HG02938 (cell line): Measurements from ENCODE around the gene CLNK.
"Not testable (repeated sequence)": the region's sequence is repeated elsewhere in the genome, so short reads cannot be mapped to it uniquely, and the experiment has no call there.

Experiments used
- ATAC-seq: cut with Tn5 transposase; IDR thresholded peaks from one replicate; pipeline ENCODE4 v1.9.1; 2021; ENCODE audit warnings: mild to moderate bottlenecking, moderate library complexity; ENCODE audit not compliant: unreplicated experiment

CLNK gene

DNA sequence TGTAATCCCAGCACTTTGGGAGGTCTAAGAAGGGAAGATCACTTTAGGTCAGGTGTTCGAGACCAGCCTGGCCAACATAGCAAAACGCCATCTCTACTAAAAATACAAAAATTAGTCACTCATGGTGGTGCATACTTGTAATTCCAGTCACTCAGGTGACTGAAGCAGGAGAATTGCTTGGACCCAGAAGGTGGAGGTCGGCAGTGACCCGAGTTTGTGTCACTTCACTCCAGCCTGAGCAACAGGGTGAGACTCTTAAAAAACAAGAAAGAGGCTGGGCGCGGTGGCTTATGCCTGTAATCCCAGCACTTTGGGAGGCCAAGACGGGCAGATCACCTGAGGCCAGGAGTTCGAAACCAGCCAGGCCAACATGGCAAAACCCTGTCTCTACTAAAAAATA, 69.6 kb downstream of the CLNK start:
- ATAC-seq, result not testable (repeated sequence)

DNA sequence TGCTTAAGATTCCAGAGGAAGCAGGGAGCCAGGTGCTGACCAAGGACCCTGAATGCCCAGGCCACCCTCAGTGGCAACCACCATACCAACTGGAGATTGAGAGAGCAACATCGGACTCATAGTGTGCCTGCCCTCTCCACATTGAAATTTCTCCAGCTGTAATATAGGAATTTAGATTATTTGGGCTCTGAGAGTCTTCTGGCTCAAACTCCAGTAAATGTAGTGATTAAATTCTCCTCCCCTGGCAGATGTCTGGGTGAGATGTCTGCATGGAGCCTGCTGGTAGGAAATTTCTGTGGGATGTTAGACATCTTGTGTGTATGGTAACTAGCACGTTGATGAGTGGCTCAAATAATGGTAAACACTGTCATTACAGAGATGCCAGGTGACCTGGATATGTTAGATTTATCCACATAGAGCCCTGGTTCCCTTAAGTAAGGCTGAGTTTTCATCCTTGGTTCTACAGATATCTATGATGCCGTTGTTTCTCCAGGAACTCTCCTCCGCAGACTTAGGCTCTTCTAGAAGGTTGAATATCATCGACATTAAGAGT, 70.6 kb downstream of the CLNK start:
- ATAC-seq, result no peak

DNA sequence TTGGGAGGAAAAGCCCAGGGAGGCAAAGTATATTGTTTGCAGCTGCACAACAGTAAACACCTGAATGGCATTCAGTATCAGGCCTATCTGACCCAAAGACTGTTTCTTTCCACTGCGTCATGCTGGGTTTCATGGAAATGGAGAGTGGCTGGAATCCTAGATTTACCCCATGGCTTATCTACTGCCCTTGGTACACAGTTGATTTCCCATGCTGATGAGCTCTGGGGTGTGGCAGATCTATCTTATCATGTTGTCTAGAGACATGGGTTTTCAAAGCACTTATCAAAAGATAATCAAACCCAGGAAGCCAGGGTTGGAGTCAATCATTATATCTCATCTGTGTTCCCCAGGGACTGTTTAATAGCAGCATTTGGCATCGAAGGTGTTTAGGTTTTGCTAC, 72.1 kb downstream of the CLNK start:
- no peak for ATAC-seq

DNA sequence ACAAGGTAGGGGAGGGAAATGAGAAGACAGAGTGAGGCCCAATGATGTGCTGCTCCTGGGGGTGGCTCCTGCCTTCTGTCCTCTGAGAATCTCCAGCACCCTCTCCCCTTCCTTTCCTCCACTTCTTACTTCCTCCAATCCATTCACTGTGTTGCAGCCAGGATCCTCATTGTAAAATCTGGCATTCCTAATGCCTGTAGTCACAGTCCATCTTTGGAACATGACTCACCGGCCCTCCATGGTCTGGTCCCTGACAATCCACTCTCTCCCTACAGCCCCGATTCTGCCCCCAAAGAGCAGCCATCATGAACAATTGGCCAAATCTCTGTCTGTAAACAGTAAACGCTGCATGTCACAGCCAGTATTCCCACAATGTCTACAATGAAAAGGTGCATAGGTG, 72.9 kb downstream of the CLNK start:
- ATAC-seq, result no peak

DNA sequence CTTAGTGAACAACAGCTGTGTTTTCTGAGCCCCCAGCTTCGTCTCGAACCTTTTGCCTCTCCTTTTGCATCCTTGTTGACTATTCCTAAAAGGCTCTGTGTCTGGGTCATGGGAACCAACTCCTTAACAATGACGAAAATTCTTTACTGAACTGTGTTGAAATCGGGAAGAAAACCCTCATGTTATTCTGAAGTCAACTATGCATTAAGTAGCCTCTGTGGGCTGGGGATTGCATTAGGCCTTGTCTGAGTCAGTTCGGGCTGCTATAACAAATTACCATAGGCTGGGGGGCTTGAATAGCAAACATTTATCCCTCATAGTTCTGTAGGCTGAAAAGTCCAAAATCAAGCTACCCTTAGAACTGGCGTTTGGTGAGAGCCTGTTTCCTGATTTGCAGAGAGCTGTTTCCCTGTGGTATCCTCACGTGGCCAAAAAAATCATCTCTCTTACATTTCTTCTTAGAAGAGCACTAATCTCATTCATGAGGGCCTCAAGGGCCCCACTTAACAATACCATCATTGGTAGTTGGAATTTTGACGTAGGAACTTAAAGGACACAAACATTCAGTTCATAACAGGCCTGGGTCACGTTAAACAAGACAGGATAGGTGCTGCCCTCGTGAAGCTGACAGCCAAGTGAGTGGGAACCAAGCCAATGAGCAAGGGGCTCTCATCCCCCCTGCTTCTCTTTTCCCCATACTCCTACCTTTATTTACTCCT, 75.9 kb downstream of the CLNK start:
- no peak for ATAC-seq

DNA sequence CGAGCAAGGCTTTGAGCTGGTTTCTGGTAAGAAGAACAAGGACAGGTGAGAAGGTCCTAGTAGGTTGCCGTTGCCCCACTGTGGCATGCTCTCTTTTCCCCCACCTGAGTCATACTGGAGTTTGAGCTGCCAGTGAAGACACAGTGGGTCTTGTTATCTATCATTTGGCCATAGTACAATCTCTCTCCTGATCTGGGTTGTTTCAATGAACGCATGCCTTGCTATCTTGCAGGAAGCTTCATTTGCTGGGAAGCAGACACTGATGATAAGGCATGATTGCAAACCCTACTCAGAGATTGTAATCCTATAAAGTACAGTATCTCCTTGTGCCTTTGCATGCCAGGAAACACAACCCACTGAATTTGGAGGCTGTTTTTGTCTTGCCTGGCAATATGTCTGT, 77.4 kb downstream of the CLNK start:
- ATAC-seq, result no peak

DNA sequence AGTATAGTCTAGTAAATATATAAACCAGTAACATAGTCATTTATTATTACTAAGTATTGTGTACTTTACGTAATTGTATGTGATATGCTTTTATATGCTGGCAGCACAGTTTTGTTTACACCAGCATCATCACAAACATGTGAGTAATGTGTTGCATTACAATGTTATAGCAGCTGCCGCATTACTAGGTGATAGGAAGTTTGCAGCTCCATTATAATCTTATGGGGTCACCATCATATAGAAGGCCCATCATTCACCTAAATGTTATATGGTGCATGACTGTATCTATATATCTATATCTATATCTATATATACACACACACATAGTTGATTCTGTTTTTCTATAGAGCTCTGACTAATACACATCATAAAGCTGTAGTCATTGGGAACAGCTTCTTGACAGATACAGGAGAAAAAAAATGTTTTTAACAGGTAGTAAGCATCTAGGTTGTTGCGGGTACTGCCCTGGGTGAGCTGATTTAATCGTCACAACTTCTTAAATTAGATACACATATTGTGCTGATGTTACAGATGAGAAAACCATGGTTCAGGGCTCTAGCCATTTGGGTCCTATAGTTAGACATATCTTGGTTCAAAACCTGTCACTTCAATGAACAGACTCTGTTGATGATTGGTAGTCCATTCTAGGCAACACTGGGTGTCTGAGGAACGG, 77.9 kb downstream of the CLNK start:
- ATAC-seq, result no peak

DNA sequence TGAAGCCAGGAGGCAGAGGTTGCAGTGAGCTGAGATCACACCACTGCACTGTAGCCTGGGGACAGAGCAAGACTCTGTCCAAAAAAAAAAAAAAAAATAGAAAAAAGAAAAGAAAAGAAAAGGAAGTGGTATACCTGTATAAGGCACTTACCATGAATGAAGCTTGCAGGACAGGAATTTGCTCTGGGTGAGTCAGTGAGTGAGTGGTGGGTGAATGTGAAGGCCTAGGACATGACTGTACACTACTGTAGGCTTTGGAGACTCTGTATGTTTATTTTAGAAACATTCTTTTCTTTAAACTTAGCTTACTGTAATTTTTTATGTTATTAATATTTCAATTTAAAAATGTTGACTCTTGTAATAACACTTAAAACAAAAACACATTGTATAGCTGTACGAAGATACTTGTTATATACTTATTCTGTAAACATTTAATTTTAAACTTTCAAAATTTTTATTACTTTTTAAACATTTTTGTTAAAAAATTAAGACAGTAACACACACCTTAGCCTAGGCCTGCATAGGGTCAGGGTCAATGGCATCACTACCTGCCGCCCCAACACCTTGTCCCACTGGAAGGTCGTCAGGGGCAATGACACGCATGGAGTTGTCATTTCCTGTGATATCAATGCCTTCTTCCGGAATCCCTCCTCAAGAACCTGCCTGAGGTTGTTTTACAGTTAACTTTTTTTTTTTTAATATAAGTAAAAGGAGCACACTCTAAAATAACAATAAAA, 78.7 kb downstream of the CLNK start:
- no peak for ATAC-seq

DNA sequence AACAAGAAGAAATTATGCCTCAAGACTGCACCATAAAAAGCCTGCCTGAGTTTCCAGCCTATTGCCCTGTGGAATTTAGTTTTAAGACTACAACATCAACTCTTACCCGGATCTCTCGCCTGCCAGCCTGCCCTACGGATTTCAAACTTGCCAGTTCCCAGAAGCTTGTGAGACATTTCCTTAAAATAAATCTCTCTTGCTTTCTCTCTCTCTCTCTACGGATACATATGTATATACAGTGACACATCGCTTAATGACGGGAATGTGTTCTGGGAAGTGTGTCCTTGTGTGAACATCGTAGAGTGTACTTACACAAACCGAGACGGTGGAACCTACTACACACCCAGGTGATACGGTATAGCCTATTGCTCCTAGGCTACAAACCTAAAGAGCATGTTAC, 79.5 kb downstream of the CLNK start:
- no peak for ATAC-seq

DNA sequence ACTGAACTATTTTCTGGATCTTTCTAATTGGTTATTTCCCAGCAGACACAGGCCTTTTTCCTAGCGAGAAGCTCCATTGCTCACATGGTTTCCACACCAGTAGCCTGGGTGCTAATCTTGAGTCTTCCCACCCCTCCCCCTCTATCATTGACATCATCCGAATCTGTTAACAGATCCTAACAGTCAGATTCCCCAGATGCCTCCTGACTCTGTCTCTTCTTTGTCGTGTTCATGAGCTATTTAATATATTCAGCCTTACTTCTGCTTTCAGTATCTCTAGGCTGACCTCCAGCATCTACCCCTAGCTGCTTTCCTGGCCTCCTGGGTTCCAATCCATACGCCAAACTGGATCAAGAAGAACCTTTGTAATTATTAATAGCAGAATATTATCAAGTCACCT, 85.0 kb downstream of the CLNK start:
- ATAC-seq, result no peak

DNA sequence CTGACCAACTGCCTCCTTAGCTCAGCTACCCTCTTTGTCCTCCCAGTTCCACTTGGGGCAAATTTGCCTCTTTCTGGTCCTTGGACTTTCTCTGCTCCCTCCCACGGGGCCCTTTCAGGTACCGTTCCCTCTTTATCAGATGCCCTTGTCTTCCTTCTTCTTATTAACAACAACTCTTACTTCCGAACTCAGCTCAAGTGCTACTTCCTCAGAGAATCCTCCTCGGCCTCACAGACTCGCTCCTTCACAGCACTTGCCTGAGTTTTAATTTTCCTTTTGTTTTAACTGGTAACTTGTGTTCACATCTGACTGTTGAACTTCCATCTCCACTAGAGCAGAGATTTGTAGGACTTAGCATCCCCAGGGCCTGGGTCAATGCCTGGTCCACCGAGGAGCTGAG, 85.7 kb downstream of the CLNK start:
- no peak for ATAC-seq

DNA sequence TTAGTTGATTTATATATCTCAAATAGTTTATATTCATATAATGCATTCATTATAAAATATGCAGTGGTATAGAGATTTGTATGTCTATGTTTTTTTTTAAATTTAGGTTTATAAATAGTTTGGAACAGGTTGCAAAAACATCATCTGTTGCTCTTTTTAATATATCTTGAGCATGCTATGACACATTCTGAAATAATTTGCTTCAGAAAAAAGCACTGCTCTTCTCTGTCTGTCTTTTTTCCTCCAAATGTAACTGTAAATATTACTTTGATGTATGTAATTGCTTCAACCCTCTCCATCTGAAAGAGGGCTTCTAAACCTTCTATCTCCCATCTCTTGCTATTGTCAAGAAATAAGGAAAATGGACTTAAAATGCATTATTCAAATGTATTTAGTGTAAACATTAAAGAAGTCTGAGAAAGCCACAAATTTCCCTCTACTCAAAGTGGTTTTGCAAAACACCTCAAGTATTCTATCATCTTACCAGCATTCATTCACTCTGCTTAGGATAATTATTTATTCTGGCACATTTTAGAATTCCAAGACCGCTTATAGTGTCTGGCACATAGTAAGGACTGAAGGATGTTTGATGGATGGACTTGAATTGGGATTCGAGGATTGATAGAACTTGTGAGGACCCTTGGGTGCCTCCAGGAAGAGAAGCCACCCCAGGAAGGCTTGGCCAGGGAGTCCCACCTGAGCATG, 87.8 kb downstream of the CLNK start:
- no peak for ATAC-seq

DNA sequence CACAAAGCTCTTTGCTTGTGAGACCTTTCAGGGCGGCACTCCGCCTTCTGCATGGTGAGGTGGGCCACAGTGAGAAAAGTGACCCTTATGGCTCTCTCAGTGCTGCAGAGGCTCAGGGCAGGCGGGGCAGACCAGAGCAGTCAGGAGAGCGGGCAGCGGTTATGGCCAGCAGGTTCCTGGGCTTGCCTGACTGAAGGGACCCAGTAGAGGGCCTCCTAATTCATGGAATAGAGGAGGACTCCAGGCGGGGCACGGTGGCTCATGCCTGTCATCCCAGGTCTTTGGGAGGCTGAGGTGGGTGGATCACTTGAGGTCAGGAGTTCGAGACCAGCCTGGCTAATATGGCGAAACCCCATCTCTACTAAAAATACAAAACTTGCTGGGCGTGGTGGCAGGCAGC, 91.4 kb downstream of the CLNK start:
- no peak for ATAC-seq

DNA sequence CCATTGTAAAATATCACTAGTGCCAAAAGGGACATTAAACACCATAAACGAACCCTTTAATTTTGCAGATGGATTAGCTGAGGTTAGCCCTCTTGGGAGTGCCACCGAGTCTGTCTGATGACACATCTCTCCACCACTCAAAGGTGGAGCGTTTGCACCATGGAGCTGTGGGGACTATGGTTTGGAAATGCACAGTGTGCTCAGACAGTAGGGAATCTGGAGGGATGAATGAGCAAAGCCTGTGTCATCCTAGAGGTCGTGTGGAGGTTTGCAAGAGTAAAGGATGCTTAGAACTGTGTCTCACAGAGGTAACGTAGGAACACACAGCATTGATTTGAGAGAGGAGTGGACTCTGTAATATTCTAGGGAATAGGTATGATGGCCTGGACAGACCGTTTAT, 93.7 kb downstream of the CLNK start:
- ATAC-seq, result no peak

DNA sequence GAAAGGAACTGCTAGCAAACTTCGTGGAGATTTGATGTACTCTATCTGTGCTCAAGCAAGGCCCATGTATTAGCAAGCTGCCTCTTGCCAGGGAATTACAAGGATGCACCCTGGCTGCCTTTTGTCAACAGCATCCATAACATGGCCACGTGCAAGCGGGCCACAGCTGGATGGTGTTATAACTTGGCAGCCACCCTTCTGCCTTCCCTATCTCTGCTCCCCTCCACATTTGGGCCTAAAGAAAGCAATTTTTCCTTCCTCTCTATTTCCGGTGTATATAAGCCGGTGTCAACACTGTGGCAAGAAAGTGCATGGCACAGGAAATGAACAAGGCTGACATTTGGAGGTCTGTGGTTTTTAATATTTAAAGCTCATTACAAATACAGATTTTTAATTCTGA, 94.8 kb downstream of the CLNK start:
- ATAC-seq, result no peak

DNA sequence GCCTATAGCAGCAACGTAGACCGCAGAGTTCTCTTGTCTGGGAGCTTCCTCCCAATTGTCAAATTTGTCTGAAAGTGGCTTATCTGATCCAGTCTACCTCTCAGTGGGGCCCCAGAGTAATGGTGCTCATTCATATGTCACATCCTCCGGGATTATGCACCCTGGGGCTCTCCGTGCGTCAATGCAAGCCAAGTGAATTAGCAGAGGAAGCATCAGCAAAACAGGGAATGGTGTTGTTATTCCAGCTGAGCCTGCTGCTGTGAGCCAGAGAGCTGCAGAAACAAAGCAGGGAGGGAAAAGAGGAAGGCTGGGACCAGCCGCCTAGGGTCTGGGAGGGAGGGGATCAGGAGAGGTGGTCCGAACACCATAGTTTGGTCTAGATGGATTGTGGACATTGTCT, 95.2 kb downstream of the CLNK start:
- ATAC-seq, result no peak

DNA sequence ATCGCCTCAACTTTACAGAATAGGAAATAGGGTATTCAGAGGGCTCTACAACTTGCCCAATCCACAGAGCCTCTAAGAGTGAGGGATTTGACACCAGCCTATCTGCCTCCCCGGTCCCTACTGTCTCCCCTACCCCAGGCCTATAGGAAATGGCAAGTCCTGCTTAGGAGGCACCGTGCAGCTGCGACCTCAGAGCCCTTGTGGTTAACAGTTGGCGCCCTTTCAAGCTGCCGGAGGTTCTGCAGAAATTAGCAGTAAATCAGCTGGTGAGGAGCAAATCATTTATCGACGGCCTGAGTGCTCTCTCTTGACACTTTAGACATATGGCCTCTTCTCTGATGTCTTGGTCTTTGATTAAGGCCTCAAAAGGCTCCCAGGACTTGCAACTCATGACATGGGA, 96.9 kb downstream of the CLNK start:
- no peak for ATAC-seq

DNA sequence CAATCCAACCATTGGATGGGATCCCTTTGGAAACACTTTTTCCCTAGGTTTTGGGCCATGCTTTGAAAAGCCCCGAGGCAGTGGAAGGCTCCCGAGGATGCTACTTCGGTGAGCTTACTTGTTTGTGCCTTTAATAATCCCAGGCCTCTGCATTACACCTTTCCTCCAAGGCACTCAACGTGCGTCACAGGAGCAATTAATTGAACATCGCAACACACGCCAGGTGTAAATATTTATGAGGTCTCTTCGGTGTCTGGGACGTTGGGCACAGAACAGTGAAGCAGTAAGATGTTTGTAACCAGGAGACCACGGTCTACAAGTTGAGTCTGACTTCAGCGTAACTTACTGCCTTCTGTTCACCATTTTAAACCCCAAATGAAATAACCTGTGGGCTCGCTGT, 97.3 kb downstream of the CLNK start:
- no peak for ATAC-seq

DNA sequence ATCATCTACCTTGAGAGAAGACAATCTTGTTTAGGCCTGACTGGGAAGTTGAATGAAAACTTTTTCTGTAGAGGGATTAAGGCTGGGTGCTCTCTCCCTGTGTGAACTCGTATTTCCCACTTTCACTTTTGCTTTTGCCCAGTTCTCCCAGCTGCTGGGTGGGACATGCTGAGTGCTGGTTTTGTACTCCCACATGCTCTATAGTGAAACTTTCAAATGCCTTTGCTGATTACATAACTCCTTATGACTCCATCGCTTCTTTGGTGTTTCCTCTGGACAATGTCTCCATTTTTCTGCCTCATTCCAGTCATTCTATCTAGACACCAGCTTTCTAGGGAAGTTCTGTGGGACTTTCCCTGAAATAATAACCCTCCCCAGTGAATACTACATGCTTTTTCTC, 100.5 kb downstream of the CLNK start:
- ATAC-seq, result no peak

DNA sequence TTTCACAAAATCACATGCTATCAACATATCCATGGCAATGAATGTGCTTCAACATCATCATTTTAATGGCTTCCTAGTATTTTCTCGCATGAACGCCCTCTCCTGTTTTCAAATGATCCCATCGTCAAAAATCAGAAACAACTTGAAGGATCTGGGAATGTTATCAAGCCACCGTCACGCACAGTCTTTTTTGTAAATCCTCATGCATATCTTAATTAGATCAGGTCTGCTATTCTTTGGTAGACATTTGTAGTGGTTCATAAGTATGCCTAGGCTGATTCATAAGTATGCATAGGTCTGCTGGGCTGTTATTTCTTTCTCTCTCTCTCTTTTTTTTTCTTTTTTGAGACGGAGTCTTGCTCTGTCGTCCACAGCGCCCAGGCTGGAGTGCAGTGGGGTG, 101.6 kb downstream of the CLNK start:
- no peak for ATAC-seq

DNA sequence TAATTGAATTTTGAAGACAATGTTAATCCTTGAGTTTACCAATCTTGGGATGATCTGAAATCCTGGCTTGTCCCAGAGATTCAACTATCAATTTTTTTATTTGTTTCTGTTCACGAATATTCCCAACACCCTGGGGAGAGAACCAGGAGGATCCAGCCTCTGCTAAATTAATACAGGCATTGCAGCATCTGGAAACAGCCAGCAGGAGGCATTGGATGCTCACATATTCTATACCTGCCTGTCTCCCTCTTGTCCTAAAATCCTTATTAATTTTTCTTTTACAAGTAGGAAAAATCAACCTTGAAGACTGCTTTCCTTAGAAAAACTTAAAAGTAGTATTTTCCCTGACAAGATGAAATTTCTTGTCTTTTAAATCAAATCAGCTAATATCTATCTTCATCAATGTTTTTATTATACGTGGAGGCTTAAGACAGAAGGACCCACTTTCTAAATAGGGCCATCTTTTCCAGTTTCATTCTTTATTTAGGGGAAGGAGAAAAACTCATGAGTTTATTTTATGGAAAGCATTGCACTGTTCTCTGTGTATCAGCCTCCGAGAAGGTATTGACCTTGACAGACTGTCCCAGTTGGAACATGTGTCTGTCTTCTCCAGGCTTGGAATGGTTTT, 102.4 kb downstream of the CLNK start:
- ATAC-seq, result no peak
